Nephron progenitor cell (in vitro differentiated cells): ENCODE data around the gene TXK.

ENCODE experiments used
- DNase-seq: peaks from one replicate; pipeline ENCODE4 v3.0.0; 2021
- H3K27ac Mint-ChIP-seq: 2 replicates; pipeline ENCODE4 v1.8.0; 2021; ENCODE audit warnings: mild to moderate bottlenecking, moderate library complexity, mixed read lengths
- H3K27me3 Mint-ChIP-seq: 2 replicates; pipeline ENCODE4 v1.8.0; 2021; ENCODE audit warnings: mild to moderate bottlenecking, low read depth, mixed read lengths; ENCODE audit not compliant: poor library complexity
- H3K36me3 Mint-ChIP-seq: 2 replicates; pipeline ENCODE4 v1.8.0; 2021; ENCODE audit warnings: low read depth, mixed read lengths
- H3K4me1 Mint-ChIP-seq: 2 replicates; pipeline ENCODE4 v1.8.0; 2021; ENCODE audit warnings: mixed read lengths
- H3K4me3 Mint-ChIP-seq: 2 replicates; pipeline ENCODE4 v1.8.0; 2021; ENCODE audit warnings: mild to moderate bottlenecking, moderate library complexity, mixed read lengths
- H3K9me3 Mint-ChIP-seq: 2 replicates; pipeline ENCODE4 v1.8.0; 2021; ENCODE audit warnings: mild to moderate bottlenecking, moderate library complexity, mixed read lengths
- CTCF ChIP-seq: fragments of 200-600 bp; sonication (generic); IDR thresholded peaks from 2 replicates; pipeline ENCODE4 v1.5.0; 2021; ENCODE audit warnings: antibody characterized with exemption

The TXK gene

GRCh38 chr4:48119646-48120045 lies 14.4 kb downstream of the TXK start:
- no peak for DNase-seq
- H3K4me1 Mint-ChIP-seq, result no peaks in the 10 kb centered on the region
- no peak overlapping the region for H3K4me3 Mint-ChIP-seq
- no peak overlapping the region for H3K27ac Mint-ChIP-seq
- no peaks in the 10 kb centered on the region for H3K9me3 Mint-ChIP-seq
- TF ChIP-seq CTCF, result no peak
- no peaks in the 10 kb centered on the region for H3K36me3 Mint-ChIP-seq
- H3K27me3 Mint-ChIP-seq, result peaks cover 4% of the 10 kb centered on the region

- no peaks in the 10 kb centered on the region for H3K36me3 Mint-ChIP-seq
- DNase-seq, result no peak
- TF ChIP-seq CTCF, result no peak
- peaks cover 5% of the 10 kb centered on the region for H3K4me1 Mint-ChIP-seq
- no peaks in the 10 kb centered on the region for H3K9me3 Mint-ChIP-seq
- no peak overlapping the region for H3K27ac Mint-ChIP-seq
- H3K27me3 Mint-ChIP-seq, result peaks cover 2% of the 10 kb centered on the region
- no peak overlapping the region for H3K4me3 Mint-ChIP-seq
Measured at GRCh38 chr4:48118081-48118480, 16.0 kb downstream of the TXK start.

- H3K4me1 Mint-ChIP-seq, result peaks cover 5% of the 10 kb centered on the region
- H3K27me3 Mint-ChIP-seq, result peaks cover 3% of the 10 kb centered on the region
- H3K36me3 Mint-ChIP-seq, result no peaks in the 10 kb centered on the region
- H3K4me3 Mint-ChIP-seq, result no peak overlapping the region
- no peak overlapping the region for H3K27ac Mint-ChIP-seq
- no peak for TF ChIP-seq CTCF
- H3K9me3 Mint-ChIP-seq, result no peaks in the 10 kb centered on the region
- no peak for DNase-seq
Measured at GRCh38 chr4:48116582-48116981, 17.5 kb downstream of the TXK start.

- Mint-ChIP-seq H3K27me3 (peaks cover 3% of the 10 kb centered on the region), H3K9me3 (no peaks in the 10 kb centered on the region), H3K27ac (no peak overlapping the region), H3K4me3 (no peak overlapping the region), H3K4me1 (peaks cover 5% of the 10 kb centered on the region), H3K36me3 (no peaks in the 10 kb centered on the region)
- no peak for TF ChIP-seq CTCF
- no peak for DNase-seq
Measured at GRCh38 chr4:48114412-48114811, 19.6 kb downstream of the TXK start.

- H3K27ac Mint-ChIP-seq, result no peak overlapping the region
- peaks cover 3% of the 10 kb centered on the region for H3K27me3 Mint-ChIP-seq
- H3K4me1 Mint-ChIP-seq, result peaks cover 5% of the 10 kb centered on the region
- no peak for TF ChIP-seq CTCF
- no peak for DNase-seq
- H3K9me3 Mint-ChIP-seq, result no peaks in the 10 kb centered on the region
- H3K36me3 Mint-ChIP-seq, result no peaks in the 10 kb centered on the region
- no peak overlapping the region for H3K4me3 Mint-ChIP-seq
Measured at GRCh38 chr4:48112017-48112667, 21.9 kb downstream of the TXK start.

- Mint-ChIP-seq H3K27ac (no peak overlapping the region), H3K36me3 (no peaks in the 10 kb centered on the region), H3K9me3 (no peaks in the 10 kb centered on the region), H3K27me3 (peaks cover 3% of the 10 kb centered on the region), H3K4me3 (no peak overlapping the region), H3K4me1 (peaks cover 5% of the 10 kb centered on the region)
- no peak for TF ChIP-seq CTCF
- DNase-seq, result no peak
Measured at GRCh38 chr4:48110452-48110978, 23.5 kb downstream of the TXK start.
